ENCODE measurements around the gene ZNF574.

Gene ZNF574

DNA sequence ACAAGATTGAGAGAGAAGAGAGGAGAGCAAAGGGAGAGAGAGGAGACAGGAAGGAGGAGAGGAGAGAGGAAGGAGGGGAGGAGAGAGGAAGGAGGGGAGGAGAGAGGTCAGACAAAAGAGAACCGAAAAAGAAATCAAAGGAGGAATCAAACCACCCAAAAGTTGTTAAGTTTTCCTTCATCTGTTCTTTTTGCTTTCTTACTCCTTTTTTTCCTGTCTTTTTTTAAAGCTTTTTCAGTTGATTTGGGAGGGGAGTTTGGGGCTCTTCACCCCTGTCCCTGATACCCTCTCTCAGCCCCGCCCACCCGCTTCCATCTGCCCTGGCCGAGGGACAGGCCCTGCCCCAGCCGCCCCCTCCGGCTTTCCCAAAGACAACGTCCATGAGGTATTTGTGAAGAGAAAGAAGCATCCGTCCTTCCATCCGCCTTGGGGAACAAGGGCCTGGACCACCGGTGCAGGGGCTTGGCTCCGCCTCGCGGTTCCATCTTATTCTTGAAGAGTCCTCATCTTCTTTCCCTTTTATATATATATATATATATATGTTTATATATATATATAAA, 13.3 kb downstream of the ZNF574 start:
- no peak for DNase-seq (ENCODE audit: low spot score)
- TF ChIP-seq, protein P1, sequence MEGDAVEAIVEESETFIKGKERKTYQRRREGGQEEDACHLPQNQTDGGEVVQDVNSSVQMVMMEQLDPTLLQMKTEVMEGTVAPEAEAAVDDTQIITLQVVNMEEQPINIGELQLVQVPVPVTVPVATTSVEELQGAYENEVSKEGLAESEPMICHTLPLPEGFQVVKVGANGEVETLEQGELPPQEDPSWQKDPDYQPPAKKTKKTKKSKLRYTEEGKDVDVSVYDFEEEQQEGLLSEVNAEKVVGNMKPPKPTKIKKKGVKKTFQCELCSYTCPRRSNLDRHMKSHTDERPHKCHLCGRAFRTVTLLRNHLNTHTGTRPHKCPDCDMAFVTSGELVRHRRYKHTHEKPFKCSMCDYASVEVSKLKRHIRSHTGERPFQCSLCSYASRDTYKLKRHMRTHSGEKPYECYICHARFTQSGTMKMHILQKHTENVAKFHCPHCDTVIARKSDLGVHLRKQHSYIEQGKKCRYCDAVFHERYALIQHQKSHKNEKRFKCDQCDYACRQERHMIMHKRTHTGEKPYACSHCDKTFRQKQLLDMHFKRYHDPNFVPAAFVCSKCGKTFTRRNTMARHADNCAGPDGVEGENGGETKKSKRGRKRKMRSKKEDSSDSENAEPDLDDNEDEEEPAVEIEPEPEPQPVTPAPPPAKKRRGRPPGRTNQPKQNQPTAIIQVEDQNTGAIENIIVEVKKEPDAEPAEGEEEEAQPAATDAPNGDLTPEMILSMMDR (IDR thresholded peaks at IDR 0.05), result no peak
- Histone ChIP-seq H3K4me3 (no peak overlapping the region), H3K27ac (peak overlapping the region in 1 of 2 donors; percentile 45)

DNA sequence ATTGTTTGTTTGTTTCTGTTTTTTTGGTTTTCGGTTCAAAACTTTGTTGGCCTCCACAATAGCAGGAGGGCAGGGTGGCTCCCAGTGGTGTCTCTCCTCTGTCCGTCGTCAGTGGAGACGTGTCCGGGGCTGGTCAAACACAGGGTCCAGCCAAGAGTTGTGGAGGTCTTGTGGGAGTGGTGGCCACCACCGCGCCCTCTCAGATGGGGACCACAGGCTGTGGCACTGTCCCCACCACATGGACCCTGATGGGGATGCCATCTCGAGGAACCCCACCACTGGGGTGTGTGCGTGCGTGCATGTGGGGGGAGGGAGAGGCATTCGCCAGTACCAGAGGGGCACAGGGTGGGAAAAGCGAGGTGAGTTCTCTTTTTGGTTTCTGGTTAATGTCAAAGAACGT, 13.8 kb downstream of the ZNF574 start:
- no peak for DNase-seq (ENCODE audit: low spot score)
- H3K27ac ChIP-seq, result no peak overlapping the region
- H3K4me3 ChIP-seq, result no peak overlapping the region
- TF ChIP-seq, protein P1 (IDR thresholded peaks at IDR 0.05), result no peak

DNA sequence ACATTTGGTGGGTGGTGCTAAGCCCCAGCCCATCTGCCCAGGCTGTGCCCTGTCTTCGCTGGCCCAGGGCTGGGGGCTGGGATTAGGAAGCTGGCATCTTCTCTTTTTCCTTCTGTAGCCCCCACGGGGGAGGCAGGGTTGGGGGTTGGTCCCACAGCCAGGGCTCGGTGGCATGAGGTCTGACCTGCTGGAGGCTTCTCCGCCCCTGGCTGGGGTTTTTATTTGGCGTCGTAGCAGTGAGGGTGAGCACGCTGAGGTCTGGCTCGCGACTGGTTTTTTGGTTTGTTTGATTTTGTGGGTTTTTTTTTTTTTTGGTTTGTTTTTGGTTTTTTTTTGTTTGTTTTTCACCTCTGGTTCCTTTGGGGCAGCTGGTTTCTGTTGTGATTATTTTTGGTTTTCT, 14.7 kb downstream of the ZNF574 start:
- DNase-seq (ENCODE audit: low spot score), result no peak
- Histone ChIP-seq H3K27ac (no peak overlapping the region), H3K4me3 (no peak overlapping the region)
- TF ChIP-seq, protein P1 (IDR thresholded peaks at IDR 0.05), result no peak

DNA sequence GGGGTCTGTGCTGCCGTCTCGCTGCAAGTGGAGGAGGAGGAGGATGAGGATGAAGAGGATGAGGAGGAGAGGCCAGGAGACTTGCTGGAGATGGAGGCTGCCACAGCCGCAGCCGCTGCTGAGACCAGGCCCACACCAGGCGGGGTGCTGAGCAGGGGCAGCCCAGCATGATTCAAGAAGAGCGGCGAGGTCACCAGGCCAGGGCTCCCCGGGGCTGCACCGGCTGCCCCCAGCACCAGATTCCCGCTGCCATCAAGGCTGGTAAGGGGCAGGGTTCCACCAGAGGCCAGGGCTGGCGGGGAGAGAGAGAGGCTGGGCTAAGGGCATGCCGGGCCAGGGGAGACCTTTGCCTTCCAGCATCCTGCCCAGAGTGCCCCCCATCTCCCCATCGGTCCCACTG, 15.3 kb downstream of the ZNF574 start:
- DNase-seq (ENCODE audit: low spot score), result no peak
- no peak overlapping the region for H3K4me3 ChIP-seq
- no peak overlapping the region for H3K27ac ChIP-seq

DNA sequence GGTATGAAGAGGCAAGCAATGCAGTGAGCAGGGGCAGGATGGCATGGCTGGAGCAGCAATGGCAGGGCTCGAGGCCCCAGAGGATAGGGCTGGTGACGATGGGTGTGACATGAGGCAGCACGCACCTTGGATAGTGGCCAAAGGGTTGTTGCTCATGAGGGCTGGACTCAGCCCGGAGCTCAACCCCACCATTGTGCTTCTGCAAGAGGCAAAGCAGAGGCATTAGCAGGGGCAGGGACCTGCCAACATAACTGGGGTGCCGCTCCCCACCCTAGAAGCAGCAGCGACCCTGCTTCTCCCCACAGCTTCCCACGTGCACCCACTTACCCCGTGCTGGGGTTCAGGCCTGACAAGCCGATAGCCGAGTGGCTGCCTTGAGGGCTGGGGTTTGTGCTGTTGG, 15.8 kb downstream of the ZNF574 start:
- Histone ChIP-seq H3K27ac (peak overlapping the region in 1 of 2 donors; percentile 16), H3K4me3 (no peak overlapping the region)
- TF ChIP-seq, protein P1 (IDR thresholded peaks at IDR 0.05), result no peak
- DNase-seq (ENCODE audit: low spot score), result no peak

More for the DNA sequence above, 15.3 kb downstream of the ZNF574 start:
- TF ChIP-seq, protein P1 (IDR thresholded peaks at IDR 0.05), result no peak

DNA sequence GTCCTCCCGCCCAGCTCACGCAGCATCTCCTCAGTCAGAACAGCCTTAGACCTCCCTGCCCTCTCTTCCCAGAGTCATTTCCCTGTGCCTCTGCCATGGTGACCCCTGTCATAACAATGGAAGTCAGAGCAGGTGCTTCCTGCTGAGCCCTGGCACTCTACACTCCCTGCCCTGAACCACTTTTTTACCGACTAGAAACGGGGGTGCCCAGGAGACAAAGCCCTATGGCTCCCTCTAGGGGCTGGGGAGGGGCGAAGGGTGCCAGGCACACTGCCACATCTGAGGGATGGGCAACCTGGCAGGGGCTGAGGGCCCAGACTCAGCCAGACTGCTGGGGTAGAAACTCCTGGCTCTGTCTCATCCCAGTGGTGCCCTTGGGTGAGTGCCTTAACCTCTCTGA, 16.4 kb downstream of the ZNF574 start:
- Histone ChIP-seq H3K4me3 (no peak overlapping the region), H3K27ac (no peak overlapping the region)
- no peak for DNase-seq (ENCODE audit: low spot score)
- TF ChIP-seq, protein P1 (IDR thresholded peaks at IDR 0.05), result no peak

DNA sequence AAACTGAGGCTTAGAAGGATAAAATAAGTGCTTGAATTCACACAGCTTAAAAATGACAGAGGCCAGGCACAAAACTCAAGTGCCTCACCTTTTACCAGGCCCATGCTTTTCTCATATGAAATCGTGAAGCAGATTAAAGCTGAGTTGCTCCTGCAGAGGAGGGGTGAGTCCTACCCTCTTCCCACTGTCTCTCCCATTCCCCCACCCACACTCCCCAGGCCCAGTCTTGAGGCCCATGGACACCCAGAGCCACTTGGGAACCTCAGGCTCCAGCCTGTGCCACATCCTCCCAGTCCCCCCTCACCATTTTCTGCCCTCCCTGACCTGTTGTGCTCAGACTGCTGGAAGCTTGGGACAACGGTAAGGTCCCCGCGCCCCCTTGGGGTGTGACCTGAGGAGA, 17.5 kb downstream of the ZNF574 start:
- TF ChIP-seq, protein P1 (IDR thresholded peaks at IDR 0.05), result no peak
- Histone ChIP-seq H3K27ac (peak overlapping the region in 1 of 2 donors; percentile 11), H3K4me3 (no peak overlapping the region)
- no peak for DNase-seq (ENCODE audit: low spot score)
